ENCODE results near the gene FILIP1.

FILIP1 gene

DNA sequence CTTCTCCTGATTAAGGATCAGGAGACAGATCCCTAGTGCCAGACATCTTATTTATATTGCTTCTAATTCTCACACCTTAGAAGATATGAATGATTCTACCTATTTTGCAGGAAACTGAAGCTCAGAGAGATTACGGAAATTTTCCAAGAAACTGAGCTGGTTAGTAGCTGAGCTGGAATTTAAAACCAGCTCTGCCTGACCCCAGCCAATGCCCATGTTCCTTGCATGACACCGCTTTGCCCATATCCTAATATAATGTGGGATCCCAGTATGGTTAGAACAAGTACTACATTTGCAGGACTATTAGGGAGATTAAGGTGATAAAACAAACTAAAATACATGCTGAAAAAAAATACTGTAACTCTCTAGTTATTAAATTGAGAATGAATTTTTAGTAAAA, 210.9 kb downstream of the FILIP1 start:
- H3K4me3 Mint-ChIP-seq: no peak overlapping the region
- H3K4me1 Mint-ChIP-seq: peaks cover 41% of the 10 kb centered on the region

DNA sequence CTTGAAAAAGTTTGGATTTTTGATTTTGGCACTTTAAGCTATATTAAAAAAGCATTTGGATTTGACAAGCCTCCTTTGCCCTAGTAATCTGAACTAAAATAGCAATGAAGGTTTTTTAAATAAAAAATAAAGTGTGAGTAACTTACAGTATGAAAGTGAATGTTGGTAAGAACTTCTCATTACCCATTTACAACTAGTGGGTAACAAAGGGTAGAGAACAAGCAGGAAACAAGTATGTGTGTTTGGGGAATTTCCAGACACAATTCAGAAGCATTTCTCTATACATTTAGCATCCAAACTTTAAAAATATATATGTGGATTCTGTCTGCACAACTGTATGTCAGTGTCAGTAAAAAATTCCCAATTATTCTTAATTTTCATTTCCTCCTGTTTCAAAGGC, 211.9 kb downstream of the FILIP1 start:
- no peak for ATAC-seq
- Mint-ChIP-seq H3K27me3 (no peaks in the 10 kb centered on the region), H3K4me1 (peaks cover 35% of the 10 kb centered on the region), H3K4me3 (peak overlapping the region; percentile 55 to 77), H3K9me3 (no peaks in the 10 kb centered on the region), H3K27ac (no peak overlapping the region)
- DNase-seq: no peak

More for the DNA sequence above, 210.9 kb downstream of the FILIP1 start:
- Mint-ChIP-seq H3K27ac (peak overlapping the region in 1 of 2 donors; percentile 49), H3K9me3 (no peaks in the 10 kb centered on the region), H3K27me3 (no peaks in the 10 kb centered on the region)
- ATAC-seq (no peak), DNase-seq (no peak)

DNA sequence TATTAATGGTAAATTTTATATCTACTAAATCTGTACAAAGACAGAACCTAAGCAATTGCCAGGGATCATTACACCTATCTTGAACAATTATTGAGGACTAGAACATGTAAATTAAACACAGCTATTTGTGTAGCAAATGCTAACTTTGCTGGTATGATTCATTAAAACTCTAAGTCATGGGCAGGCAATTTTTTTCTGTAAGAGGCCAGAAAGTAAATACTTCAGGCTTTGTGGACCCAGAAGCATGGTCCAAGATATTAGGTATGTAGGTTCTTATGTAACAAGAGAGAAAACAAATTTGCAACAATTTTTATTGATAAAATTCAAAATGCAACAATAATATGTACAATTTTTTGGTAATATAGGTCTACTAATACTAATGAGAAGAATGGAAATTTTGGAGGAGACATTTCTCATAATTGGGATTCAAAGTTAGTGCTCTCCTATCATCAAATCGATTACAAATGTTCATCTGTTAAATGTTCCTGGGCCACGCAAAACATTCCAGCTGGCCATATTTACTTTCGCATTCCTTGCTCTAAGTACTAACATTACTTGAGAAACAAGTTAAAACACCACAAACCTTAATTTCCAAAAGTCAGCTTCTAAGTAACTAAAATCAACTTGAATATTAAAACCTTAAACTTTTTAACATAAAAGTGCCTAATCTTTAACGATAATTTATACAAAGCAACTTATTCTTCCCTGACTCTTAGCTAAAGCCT, 213.3 kb downstream of the FILIP1 start:
- Mint-ChIP-seq H3K9me3 (peaks cover 0 to 2% of the 10 kb centered on the region in 2 donors), H3K4me1 (peaks cover 43% of the 10 kb centered on the region), H3K27me3 (no peaks in the 10 kb centered on the region), H3K4me3 (peak overlapping the region in 1 of 2 donors; percentile 62), H3K27ac (no peak overlapping the region)
- ATAC-seq (no peak), DNase-seq (no peak)

DNA sequence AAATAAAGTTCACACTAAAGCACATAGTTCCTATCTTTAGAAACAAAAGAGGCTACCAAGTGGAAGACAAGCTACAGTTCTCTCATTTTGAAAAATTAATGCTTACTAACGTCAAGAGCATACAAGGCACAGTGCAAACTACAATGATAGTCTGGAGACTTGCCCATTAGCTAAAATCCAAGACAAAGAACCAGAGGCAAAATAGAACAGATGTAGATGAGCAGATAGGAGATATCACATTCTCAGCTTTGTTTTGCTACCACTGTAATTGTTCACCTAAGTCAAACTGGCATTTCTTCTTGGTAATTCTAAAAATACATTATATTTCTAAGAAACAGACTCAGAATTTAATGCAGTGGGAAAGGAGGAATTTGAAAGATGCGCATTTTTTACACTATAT, 214.2 kb downstream of the FILIP1 start:
- H3K27ac Mint-ChIP-seq: no peak overlapping the region
- DNase-seq (no peak), ATAC-seq (no peak)
- H3K9me3 Mint-ChIP-seq: peaks cover 0 to 6% of the 10 kb centered on the region in 2 donors
- H3K27me3 Mint-ChIP-seq: no peaks in the 10 kb centered on the region
- H3K4me1 Mint-ChIP-seq: peaks cover 51% of the 10 kb centered on the region
- H3K4me3 Mint-ChIP-seq: peak overlapping the region in 1 of 2 donors; percentile 62

DNA sequence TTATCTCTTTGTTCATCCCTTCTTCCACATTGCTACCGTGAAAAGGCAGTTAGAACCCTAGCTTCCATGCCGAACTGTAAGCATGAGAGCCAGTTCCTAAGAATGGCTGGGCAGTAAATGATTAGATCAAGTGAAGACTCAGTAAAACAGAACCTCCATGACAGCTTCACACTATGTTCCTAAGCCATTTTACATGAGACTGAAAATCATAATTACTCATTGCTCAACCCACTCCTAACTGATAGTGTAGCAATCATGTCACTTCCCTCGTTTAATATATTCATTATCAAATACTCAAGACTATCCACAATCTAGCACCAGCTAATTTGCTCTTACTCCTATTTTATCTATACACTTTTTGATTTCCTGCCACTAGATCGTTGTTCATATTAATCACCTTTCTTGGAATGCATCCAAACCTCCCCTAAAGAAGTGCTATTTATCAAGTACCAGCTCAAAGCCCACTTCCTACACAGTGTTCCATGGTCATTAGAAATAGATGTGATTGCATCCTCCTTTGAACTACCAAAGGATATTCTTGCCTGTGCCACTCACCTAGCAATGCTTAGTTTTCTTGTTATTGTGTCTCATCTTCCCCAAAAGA, 215.0 kb downstream of the FILIP1 start:
- DNase-seq: no peak

DNA sequence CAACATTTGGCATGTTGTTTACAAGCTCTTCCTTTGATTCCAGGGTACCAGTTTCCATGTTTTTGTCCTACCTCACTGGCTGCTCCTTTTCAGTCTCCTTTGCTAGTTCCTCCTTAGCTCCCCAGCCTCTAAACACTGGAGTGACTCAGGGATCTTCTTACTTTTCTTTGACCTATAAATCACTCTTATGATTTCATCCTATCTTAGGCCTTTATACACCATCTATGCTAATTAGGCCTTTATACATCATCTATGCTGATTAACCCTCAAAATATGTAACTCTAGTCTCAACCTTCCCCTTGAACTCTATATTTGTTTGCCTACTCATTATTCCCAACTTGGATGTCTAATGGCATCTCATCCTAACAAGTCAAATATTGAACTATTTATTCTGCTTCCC, 218.5 kb downstream of the FILIP1 start:
- Mint-ChIP-seq H3K4me3 (no peak overlapping the region), H3K27ac (no peak overlapping the region)

More for the DNA sequence above, 215.0 kb downstream of the FILIP1 start:
- peak overlapping the region; percentile 22 to 33 for H3K4me3 Mint-ChIP-seq
- peak; percentile 77 for ATAC-seq
- H3K27me3 Mint-ChIP-seq: no peaks in the 10 kb centered on the region
- H3K27ac Mint-ChIP-seq: peak overlapping the region in 1 of 2 donors; percentile 55
- H3K9me3 Mint-ChIP-seq: peaks cover 0 to 6% of the 10 kb centered on the region in 2 donors
- H3K4me1 Mint-ChIP-seq: peaks cover 59% of the 10 kb centered on the region

DNA sequence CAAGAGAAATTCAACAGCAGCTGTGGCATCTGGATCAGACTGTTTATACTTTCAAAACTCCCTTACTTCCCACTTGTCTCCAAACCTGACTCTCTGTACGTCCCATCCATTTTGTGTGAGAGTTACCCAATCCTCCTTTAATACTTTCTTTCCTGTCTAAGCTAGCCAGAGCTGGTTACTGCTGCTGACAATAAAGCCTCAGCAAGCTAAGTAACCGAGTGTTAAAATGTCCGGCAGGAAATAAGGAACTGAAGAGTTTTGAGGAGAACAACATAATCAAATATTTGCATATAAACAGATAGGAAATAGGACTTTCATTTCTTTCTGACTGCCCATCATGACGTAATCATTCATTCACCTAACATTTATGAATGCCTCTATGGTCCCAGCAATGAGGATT, 220.6 kb downstream of the FILIP1 start:
- Mint-ChIP-seq H3K9me3 (peaks cover 0 to 6% of the 10 kb centered on the region in 2 donors), H3K27me3 (no peaks in the 10 kb centered on the region), H3K4me3 (no peak overlapping the region), H3K4me1 (peaks cover 74% of the 10 kb centered on the region), H3K27ac (peak overlapping the region; percentile 42 to 54)
- ATAC-seq (no peak), DNase-seq (no peak)

More for the DNA sequence above, 218.5 kb downstream of the FILIP1 start:
- no peak for DNase-seq
- Mint-ChIP-seq H3K9me3 (peaks cover 0 to 6% of the 10 kb centered on the region in 2 donors), H3K27me3 (no peaks in the 10 kb centered on the region), H3K4me1 (peaks cover 81% of the 10 kb centered on the region)
- ATAC-seq: no peak

DNA sequence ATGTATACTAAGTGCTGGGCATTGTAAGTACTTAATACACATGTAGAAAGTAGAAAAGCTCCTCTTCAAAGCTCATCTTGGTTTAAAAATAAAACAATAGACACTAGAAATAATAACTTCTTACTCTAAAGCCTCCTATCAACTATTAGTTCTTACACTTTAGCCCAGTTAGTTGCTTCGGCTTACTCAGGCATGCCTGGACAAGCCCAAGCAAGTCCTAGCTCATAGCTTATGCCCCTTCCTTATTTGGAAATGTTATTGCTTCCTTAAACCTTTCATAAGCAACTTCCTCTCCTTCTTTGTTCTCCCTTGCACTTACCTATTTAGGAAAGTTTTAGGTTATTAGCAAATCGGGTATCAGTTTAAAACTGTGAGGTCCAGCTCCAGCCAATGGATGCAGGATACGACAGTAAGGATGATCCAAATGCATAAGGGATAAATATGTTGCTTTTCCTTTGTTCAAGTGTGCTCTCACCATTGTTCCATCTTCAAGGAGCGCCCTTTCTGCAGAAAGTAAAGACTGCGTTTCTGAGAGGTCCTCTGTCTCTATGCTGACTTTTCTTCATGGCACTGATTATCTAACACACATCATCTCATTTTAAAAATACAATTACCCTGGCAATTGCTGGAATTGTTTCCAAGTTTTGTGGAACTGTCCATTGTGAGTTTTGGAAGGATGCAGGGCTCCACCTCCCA, 221.3 kb downstream of the FILIP1 start:
- no peak for ATAC-seq
- H3K27ac Mint-ChIP-seq: peak overlapping the region; percentile 70 to 89
- peaks cover 0 to 6% of the 10 kb centered on the region in 2 donors for H3K9me3 Mint-ChIP-seq
- peaks cover 73% of the 10 kb centered on the region for H3K4me1 Mint-ChIP-seq
- no peak overlapping the region for H3K4me3 Mint-ChIP-seq
- H3K27me3 Mint-ChIP-seq: no peaks in the 10 kb centered on the region
- DNase-seq: peak in 1 of 2 donors; percentile 15

DNA sequence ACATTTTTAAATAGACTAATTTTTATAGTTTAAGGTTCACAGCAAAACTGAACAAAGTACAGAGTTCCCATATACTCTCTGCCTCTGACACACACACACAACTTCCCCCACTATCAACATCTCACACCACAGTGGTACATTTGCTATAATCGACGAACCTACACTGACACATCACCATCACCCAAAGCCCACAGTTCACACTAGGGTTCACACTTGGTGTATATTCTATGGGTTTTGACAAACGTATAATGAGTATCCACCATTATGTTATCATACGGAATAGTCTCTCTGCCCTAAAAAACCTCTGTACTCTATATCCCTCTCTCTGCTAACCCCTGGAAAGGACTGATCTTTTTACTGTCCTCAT, 224.6 kb downstream of the FILIP1 start:
- Mint-ChIP-seq H3K9me3 (no peaks in the 10 kb centered on the region), H3K27me3 (no peaks in the 10 kb centered on the region), H3K27ac (peak overlapping the region in 1 of 2 donors; percentile 79), H3K4me1 (peaks cover 42% of the 10 kb centered on the region), H3K4me3 (no peak overlapping the region)
- ATAC-seq (no peak), DNase-seq (no peak)

DNA sequence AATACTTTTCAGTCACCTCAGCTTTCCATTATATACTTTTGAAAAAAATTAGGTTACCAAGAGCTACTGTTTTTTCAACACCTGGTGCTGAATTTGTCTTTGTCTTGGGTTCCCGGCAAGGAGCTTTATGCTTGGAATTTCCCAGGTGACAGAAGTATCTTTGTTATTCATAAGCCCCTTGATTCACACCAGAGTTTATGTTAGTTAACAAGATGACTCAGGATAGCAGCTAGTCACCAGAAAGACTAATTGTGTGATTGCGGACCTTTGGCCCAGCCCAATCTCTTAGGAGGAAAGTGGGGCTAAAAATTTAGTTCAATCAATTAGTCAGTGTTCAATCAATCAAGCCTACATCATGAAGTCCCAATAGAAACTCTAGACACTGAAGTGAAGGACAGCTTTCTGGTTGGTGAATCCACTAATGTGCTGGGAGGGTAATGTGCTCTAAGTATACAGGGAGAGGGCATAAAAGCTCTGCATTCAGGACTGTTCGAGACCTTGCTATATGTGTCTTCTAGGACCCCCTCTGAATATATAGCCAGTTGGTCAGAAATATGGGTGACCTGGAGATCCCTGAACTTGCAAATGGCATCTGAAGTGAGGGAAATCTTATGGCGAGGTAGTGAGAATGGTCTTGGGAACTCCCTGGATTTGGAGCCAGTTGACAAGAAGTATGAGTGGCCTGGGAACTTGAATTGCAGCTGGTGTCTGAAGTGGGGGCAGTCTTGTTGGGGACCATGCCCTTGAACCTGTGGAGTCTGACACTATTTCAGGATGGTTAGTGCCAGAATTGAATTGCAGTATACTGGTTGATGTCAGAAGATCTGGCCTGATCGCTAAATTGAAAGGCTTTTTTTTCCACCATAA, 225.2 kb downstream of the FILIP1 start:
- Mint-ChIP-seq H3K27ac (no peak overlapping the region), H3K9me3 (no peaks in the 10 kb centered on the region), H3K27me3 (no peaks in the 10 kb centered on the region), H3K4me1 (peaks cover 38% of the 10 kb centered on the region), H3K4me3 (no peak overlapping the region)
- no peak for DNase-seq
- ATAC-seq: peak; percentile 62

DNA sequence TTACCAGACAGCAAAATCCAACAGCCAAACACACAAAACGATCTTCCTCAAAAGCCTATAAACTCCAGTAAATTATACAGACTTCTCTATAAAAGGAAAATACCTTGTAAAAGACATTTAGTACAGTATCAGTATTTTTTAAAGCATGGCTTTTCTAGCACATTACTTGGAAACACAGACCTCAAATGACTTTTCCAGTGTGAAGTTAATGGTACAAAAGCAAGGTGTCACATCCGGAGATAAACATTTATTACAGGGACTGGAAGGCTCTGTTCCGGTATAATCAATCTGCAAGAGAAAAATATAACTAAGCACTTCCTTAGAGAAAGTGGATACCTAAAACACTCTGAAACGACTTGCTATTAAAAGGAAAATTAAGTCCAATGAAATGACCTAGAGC, 226.1 kb downstream of the FILIP1 start:
- Mint-ChIP-seq H3K27ac (no peak overlapping the region), H3K27me3 (no peaks in the 10 kb centered on the region), H3K9me3 (no peaks in the 10 kb centered on the region), H3K4me3 (no peak overlapping the region), H3K4me1 (peaks cover 31% of the 10 kb centered on the region)
- DNase-seq: no peak
- no peak for ATAC-seq

DNA sequence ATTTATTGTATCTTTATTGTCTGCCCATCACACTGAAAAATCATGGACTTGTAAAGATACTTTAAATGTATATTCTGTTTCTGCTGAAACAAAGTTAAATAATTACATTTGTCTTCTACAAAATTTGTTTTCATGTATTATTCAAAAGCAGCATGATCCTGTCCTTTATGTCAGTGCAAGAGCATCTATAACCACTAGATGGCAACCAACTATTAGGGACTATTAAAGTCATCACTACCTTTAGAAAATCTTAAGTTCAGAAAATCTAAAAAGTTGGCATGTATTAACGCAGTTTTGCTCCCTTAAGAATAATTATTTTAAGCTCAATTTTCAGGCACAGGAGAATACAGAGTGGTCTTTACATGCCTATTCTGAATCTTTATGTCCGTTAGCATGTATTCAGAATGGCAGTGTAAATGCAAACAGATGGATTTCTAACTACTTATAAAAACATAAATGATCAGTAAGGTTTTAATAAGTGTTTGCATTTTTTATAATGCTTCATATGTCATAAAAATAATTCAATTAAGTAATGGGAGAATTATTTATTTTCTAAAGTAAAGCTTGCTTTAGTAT, 226.8 kb downstream of the FILIP1 start:
- H3K4me3 Mint-ChIP-seq: no peak overlapping the region
- H3K4me1 Mint-ChIP-seq: peaks cover 25% of the 10 kb centered on the region
- H3K27me3 Mint-ChIP-seq: no peaks in the 10 kb centered on the region
- peak; percentile 67 for ATAC-seq
- no peak for DNase-seq
- no peaks in the 10 kb centered on the region for H3K9me3 Mint-ChIP-seq
- H3K27ac Mint-ChIP-seq: no peak overlapping the region

DNA sequence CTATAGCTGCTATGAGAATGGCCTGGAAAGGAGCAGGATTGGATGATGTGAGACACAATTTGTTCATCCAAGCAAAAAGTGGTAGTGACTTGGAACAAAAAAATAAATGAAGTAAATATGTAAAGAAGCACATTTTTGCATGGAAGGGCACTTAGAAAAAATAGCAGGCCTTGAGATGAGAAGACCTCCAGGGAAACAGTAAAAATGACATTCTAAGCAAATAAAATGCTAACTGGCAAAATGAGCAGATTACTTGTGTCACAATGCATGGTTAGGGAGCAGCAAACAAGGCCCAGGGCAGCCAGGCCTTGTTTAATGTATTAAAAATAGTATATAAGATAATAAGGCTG, 230.2 kb downstream of the FILIP1 start:
- peaks cover 5% of the 10 kb centered on the region for H3K4me1 Mint-ChIP-seq
- H3K27ac Mint-ChIP-seq: no peak overlapping the region
- no peak overlapping the region for H3K4me3 Mint-ChIP-seq
- H3K9me3 Mint-ChIP-seq: no peaks in the 10 kb centered on the region
- ATAC-seq: no peak
- no peak for DNase-seq
- H3K27me3 Mint-ChIP-seq: no peaks in the 10 kb centered on the region

DNA sequence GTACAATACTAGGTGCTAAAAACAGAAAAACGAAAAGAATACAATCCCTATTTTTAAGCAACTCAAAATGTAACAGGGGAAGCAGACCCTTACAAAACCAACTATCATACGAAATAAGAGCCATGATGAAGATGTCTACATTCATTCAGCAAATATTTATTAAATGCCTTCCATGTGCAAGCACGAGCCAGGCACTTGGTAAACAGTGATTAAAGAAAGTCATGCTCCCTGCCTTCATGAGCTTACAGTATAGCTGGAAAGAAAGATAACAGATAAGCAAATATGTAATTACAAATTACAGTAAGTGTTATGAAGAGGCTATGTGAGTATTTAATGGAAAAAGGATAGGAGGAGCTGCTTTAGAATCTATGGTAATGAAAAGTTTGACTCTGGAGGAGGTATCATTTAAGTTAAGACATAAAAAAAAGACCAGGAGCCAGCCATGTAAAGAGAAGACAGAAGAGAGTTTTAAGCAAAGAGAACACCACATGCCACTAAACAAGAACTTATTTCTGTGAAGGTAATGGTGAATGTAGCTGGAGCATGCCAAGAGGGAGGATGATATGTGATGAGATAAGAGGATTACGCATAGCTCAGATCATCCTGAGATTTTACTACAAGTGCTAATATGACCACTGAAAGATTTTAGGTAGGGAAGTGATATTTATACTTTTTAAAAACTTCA, 230.7 kb downstream of the FILIP1 start:
- H3K27me3 Mint-ChIP-seq: no peaks in the 10 kb centered on the region
- H3K4me3 Mint-ChIP-seq: no peak overlapping the region
- H3K9me3 Mint-ChIP-seq: no peaks in the 10 kb centered on the region
- H3K4me1 Mint-ChIP-seq: no peaks in the 10 kb centered on the region
- peak overlapping the region in 1 of 2 donors; percentile 40 for H3K27ac Mint-ChIP-seq
- ATAC-seq: no peak
- DNase-seq: no peak

DNA sequence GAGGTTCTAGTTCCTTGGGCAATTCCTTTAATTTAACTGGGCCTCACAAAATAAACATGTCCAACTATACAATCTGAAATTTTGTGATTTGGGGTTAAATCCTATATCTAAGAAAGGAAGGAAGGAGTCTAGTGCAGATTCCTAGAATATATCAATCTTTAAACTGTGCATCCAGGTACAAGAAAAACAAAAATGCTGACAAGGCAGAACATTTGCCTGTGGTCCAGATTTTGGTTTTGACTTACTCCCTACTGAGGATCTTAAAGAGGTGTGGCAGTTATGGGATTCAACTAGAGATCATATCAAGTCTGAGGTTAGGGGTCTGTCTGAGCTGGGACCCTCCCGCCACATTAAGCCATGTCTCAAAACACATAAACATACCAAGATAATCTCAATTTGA, 232.3 kb downstream of the FILIP1 start:
- ATAC-seq: no peak
- H3K4me1 Mint-ChIP-seq: no peaks in the 10 kb centered on the region
- H3K27ac Mint-ChIP-seq: no peak overlapping the region
- H3K27me3 Mint-ChIP-seq: no peaks in the 10 kb centered on the region
- H3K4me3 Mint-ChIP-seq: no peak overlapping the region
- no peaks in the 10 kb centered on the region for H3K9me3 Mint-ChIP-seq
- no peak for DNase-seq

All from stimulated activated naive CD8-positive, alpha-beta T cell treated with anti-CD3 and anti-CD28 coated beads, Interleukin-15, amount 100 ng/mL, for 72 hours (primary cell).